ENCODE results near the gene FBLN2. TPM values are rescaled to one million over a fixed set of nuclear protein-coding genes. Genes with fewer than 3 reads are reported as not detected.

The FBLN2 gene
- total RNA-seq, 4 donors from 2014 or later = 25.3 to 93.8 (median 47.6) TPM

DNA sequence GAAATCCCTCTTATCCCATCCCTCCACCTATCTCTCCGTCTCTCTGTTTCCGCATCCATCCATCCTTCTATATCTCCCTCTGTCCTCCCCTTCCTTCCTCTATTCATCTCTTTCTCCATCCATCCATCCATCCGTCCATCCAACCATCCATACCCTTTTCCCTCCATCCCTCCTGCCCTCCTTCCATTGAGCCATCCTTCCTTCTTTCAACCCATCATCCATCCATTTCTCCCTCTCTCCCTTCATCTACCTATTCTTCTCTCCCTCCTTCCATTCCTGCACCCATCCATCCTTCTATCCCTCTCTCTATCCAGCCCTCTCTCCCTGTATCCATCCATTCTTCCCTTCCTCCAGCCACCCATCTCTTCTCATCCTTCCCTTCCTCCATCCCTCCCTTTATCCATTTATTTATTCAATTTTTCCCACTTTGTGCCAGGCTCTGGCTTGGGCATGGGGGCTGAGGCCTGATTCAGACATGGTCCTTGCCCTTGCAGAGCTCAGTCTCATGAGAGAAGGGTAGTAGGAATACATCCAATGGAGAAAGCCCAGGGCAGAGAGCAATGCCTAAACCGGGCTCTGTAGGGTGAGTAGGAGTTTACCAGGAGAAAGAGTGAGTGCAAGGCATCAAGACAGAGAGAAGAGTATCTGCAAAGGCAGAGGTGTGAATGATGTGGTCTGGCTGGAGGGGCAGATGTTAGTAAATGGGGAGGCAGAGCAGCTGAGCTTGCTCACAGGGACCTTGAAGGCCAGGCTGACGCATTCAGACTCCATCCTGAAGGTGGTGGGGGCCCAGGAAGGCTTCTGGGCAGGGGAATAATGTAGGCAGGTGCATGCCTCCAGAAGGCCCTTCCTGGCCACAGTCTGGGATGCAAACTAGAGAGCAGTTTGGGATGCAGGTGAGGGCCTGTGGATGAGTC, 19.5 kb upstream of the FBLN2 start:
- H3K9me3 ChIP-seq = no peaks in the 10 kb centered on the region
- H3K27me3 ChIP-seq = no peaks in the 10 kb centered on the region
- peaks cover 67% of the 10 kb centered on the region for H3K4me1 ChIP-seq
- H3K4me3 ChIP-seq = no peak overlapping the region
- no peaks in the 10 kb centered on the region for H3K36me3 ChIP-seq
- no peak for DNase-seq (ENCODE audit: low spot score in 2 of 2)
- 90% methylated on average over 5 of the region's 5 CpGs for WGBS
- TF ChIP-seq, protein P1, sequence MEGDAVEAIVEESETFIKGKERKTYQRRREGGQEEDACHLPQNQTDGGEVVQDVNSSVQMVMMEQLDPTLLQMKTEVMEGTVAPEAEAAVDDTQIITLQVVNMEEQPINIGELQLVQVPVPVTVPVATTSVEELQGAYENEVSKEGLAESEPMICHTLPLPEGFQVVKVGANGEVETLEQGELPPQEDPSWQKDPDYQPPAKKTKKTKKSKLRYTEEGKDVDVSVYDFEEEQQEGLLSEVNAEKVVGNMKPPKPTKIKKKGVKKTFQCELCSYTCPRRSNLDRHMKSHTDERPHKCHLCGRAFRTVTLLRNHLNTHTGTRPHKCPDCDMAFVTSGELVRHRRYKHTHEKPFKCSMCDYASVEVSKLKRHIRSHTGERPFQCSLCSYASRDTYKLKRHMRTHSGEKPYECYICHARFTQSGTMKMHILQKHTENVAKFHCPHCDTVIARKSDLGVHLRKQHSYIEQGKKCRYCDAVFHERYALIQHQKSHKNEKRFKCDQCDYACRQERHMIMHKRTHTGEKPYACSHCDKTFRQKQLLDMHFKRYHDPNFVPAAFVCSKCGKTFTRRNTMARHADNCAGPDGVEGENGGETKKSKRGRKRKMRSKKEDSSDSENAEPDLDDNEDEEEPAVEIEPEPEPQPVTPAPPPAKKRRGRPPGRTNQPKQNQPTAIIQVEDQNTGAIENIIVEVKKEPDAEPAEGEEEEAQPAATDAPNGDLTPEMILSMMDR (IDR thresholded peaks at IDR 0.05) = no peak
- no peak for TF ChIP-seq POLR2A (IDR thresholded peaks at IDR 0.05)
- no peak for TF ChIP-seq EP300 (IDR thresholded peaks at IDR 0.05)
- TF ChIP-seq POLR2AphosphoS5 (IDR thresholded peaks at IDR 0.05) = no peak
- H3K27ac ChIP-seq = no peak overlapping the region

- Histone ChIP-seq H3K4me3 (no peak overlapping the region), H3K9me3 (no peaks in the 10 kb centered on the region), H3K27ac (no peak overlapping the region), H3K27me3 (no peaks in the 10 kb centered on the region), H3K36me3 (no peaks in the 10 kb centered on the region), H3K4me1 (peaks cover 71% of the 10 kb centered on the region)
- TF ChIP-seq POLR2AphosphoS5 (IDR thresholded peaks at IDR 0.05) = no peak
- TF ChIP-seq, protein P1 (IDR thresholded peaks at IDR 0.05) = no peak
- WGBS = 61% methylated on average over 11 of the region's 12 CpGs
- no peak for DNase-seq (ENCODE audit: low spot score in 2 of 2)
Measured at GRCh38 chr3:13530241-13531009, 18.5 kb upstream of the FBLN2 start.

DNA sequence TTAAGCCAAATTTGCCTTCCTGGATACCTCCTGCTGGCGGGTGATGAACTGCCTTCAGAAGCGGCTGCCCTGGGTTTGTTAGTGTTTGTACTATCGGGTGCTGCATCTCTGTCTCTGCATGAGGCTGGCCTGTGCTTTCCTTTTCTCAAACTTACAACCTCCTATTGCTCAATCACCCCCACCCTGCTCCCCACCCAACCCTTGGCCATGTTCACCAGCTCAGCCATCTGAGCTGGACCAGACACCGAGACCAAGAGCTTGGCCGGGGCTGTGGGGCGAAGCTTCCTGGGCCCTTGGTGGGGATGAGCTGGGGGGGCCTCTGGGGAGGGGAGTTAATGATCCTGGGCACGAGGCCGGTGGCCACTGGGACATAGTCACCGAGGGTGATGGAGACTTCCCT, 16.8 kb upstream of the FBLN2 start:
- Histone ChIP-seq H3K4me1 (peaks cover 70% of the 10 kb centered on the region), H3K9me3 (no peaks in the 10 kb centered on the region), H3K4me3 (no peak overlapping the region), H3K27me3 (no peaks in the 10 kb centered on the region), H3K27ac (peak overlapping the region; percentile 63), H3K36me3 (no peaks in the 10 kb centered on the region)
- DNase-seq (ENCODE audit: low spot score in 2 of 2) = no peak
- 28% methylated on average over 4 of the region's 9 CpGs for WGBS
- TF ChIP-seq, protein P1 (IDR thresholded peaks at IDR 0.05) = no peak
- TF ChIP-seq EP300 (IDR thresholded peaks at IDR 0.05) = no peak
- TF ChIP-seq POLR2A (IDR thresholded peaks at IDR 0.05) = no peak
- TF ChIP-seq POLR2AphosphoS5 (IDR thresholded peaks at IDR 0.05) = no peak

DNA sequence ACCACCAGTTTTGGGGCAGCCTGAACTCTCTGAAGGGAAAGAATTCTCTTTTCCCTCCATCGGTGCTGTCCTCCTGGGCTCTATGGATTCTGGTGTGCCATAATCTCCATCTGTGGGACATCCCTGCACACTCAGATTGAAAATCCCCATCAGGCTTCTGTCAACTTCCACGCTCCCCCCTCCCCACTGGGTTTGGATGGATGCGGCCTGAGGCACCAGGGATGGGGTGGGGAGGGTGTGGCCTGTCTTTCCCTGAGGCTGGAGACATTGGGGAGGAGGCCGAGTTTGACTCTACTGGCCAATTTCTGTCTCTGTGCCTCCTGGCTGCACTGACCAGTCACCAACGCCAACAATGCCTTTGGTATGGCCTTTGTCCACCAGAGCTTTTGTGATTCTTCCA, 16.3 kb upstream of the FBLN2 start:
- Histone ChIP-seq H3K4me3 (no peak overlapping the region), H3K27me3 (no peaks in the 10 kb centered on the region), H3K27ac (peak overlapping the region; percentile 63), H3K4me1 (peaks cover 75% of the 10 kb centered on the region), H3K9me3 (no peaks in the 10 kb centered on the region), H3K36me3 (no peaks in the 10 kb centered on the region)
- no peak for DNase-seq (ENCODE audit: low spot score in 2 of 2)
- WGBS = 52% methylated on average over 5 of the region's 5 CpGs
- TF ChIP-seq, protein P1 (IDR thresholded peaks at IDR 0.05) = no peak
- TF ChIP-seq POLR2AphosphoS5 (IDR thresholded peaks at IDR 0.05) (no peak), POLR2A (IDR thresholded peaks at IDR 0.05) (no peak), EP300 (IDR thresholded peaks at IDR 0.05) (no peak)

- DNase-seq (ENCODE audit: low spot score in 2 of 2) = peak in 1 of 2 donors; percentile 75
- H3K36me3 ChIP-seq = no peaks in the 10 kb centered on the region
- H3K27ac ChIP-seq = peak overlapping the region; percentile 63
- H3K4me3 ChIP-seq = no peak overlapping the region
- H3K4me1 ChIP-seq = peaks cover 79% of the 10 kb centered on the region
- WGBS = 54% methylated on average over 7 of the region's 8 CpGs
- no peaks in the 10 kb centered on the region for H3K27me3 ChIP-seq
- no peaks in the 10 kb centered on the region for H3K9me3 ChIP-seq
- TF ChIP-seq, protein P1 (IDR thresholded peaks at IDR 0.05) = no peak
- peak in 1 of 3 donors; percentile 77 for TF ChIP-seq POLR2AphosphoS5 (IDR thresholded peaks at IDR 0.05)
Measured at GRCh38 chr3:13533885-13534301, 15.0 kb upstream of the FBLN2 start.

All from suprapubic skin (tissue), 4 donors.